NCI-H748 treated with DMSO at 0.1 percent for 48 hours (cell line): ENCODE results near the gene ACSS1.

Source experiments
- DNase-seq: peaks from one replicate; lab custom pipeline; 2025; lab: John Stamatoyannopoulos, UW

Gene ACSS1

GRCh38 chr20:25058847-25059810, 1.2 kb upstream of the ACSS1 start:
- no peak for DNase-seq

DNA sequence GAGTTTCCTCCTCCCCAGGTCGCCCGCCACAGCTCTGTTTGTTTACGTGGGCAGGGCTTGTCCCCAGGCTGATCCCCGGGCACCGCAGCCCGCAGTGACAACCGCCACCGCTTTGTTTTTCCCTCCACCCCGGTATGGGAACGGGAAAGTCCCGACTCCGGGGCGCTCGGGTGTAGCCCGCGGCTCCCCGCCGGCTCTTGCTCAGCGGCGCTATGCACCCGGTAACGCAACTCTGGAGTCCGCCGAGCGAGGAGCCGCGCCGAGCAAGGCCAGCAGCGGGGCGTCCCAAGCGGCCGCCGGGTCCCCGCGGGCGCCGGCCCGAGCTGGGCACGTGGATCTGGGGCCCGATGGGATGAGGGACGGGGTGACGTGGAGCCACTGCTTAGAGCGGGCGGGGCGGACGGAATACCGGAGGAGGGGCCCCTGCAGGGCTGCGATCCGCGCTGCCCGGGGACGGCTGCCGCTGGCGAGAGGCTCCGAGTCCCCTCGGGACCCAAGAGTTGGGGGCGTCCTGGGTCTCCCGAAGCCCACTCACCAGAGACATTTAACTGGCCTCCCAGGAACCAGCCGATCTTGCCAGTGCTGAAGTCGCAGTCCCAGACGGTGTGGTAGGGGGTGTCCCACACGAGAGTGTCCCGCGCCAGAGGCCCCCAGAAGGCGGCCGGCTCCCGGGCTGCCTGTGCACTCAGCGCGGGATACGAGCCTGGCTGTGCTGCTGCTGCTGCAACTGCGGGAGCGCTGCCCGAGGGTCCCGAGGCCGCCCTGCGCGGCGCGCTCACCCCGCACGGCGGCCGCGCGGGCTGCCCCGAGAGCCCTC, 497 bp downstream of the ACSS1 start:
- DNase-seq = no peak

DNA sequence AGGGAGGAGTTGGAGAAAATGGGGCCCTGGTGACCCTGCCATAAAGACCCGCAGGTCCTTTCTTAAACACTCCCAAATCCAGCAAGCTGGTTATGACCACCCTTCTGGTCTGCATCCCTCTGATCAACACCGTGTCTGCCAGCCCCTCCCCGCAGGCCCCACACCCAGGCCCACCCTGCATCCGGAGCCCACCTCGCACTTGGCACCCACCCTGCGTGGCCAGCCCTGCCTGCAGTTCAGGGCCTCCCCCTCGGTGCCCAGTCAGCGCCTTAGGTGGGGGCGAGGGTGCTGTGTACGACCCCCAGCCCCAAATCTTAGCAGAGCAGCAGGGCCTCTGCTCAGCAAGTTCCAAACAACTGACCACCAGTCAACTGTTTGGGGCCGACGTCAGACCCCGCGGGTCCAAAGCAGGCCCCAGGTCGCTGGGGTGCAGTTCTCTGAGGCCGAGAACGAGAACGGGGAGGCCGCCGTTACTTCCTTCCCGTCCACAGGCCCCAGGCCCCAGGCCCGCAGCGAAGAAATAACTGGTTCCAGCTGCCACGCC, 1.2 kb downstream of the ACSS1 start:
- DNase-seq = peak; percentile 16

DNA sequence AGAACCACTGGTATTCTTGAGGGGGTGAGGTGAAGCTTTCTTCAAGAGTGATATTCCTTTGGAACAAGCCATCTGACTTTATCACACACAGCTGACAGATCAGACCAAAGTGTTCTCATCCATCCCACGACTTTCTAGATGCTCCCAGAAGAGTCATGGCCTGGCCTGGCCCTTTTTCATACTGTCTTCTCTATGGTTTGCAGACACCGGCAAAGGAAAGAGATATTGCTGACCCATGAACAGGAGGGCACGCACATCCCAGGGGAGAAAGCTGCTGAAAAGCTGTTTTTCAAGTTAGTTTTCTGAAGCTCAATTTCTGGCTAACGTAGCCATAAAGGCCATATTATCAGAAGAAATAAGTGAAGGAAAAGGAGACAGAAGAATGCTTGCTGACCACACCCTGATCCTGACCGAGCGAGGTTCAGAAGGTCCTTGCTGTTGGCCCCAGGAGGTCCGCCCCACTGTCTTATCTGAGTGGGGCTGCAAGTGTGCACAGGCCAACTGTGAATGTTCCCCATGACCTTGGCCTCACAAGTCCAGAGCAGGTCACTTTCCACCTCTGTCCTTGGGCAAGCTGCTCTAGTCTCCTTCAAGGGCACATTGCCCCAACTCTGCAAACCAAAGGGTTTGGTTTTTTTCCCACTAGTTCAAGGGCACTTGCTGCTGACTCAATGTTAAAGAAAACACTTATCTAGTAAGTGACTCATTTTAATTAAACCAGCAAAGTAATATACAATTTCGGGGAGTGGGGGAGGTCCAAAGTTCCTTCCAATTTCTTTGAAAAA, 2.0 kb downstream of the ACSS1 start:
- DNase-seq = no peak

DNA sequence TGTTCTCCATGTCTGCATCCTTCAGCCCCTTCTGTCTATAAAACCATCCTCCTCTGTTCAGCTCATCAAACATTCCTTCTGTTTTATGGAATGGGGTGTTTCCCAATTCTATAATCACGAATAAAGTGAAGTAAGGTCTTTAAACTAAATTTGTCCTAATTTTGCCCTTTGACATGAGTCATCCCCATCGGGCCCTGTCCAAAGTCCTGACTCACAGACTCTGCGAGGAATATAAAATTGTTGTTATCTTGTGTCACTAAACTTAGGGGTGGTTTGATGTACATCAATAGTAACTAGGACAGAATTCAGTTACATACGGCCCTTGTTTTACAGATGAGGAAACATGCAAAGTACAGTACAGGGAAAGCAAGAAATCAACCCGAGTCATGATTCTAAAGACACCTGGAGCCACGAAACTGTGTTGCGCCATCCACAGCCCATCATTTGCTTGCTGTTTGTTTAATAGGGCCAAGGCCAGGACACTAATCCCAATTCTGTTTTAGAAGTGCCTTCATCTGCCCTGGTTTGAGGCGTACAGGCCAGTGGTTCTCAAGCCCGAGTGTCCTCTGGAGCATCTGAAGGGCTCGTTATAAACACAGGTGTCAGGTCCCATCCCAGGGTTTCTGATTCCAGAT, 2.8 kb downstream of the ACSS1 start:
- no peak for DNase-seq

DNA sequence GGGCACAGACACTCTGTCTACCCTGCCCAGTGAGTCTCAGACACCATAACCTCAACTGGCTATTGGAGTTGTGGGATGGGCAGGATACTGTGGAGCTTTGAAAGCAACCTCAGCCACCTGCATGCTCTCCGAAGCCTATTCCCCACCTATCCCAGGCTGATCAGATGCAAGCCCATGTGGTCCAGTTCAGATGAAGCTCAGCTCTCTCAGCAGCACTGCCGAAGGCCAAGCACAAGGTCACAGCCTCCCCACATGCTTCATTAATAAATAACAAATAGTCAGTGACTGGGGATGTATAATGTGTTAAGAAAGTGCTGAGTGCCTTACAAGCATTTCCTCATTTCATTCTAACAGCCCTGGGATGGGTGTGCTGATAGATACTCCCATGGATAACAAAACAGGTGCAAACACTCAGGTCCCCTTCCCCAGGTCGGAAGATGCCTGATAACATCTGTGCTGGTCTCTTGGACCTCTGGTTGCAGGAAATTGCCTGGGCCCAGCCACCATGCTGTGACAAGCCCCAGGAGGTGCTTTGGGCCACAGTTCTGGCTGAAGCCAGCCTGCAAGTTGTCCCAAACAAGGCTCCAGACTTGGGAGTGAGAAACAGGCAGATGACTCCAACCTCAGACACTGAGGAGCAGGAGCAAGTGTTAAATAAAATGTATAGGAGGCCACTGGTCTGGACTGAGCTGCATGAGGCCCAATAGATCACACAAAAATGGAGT, 3.7 kb downstream of the ACSS1 start:
- no peak for DNase-seq

GRCh38 chr20:25053255-25054031, 4.5 kb downstream of the ACSS1 start:
- DNase-seq = no peak

- no peak for DNase-seq
Observed at GRCh38 chr20:25052255-25053194, 5.4 kb downstream of the ACSS1 start.

- DNase-seq = no peak
Observed at GRCh38 chr20:25051386-25052155, 6.4 kb downstream of the ACSS1 start.

- DNase-seq = no peak
Observed at GRCh38 chr20:25050501-25051350, 7.2 kb downstream of the ACSS1 start.

DNA sequence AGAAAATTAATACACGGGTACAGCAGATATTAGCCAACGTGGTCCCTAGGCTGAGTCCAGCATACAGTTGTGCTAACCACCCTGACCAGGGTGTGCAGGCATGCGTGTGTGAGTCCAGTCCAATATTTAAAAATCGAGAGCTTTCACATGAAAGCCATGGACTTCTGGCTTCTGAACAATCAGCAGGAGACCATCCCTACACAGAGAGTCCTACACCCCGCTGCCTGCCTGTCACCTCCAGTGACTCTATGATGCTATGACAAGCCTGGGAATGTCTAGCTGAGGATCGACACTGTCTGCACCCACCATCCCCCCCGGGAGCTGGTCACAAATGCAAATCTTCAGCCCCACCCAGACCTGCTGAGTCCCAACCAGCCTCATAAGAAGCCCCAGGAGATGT, 7.9 kb downstream of the ACSS1 start:
- DNase-seq = no peak

DNA sequence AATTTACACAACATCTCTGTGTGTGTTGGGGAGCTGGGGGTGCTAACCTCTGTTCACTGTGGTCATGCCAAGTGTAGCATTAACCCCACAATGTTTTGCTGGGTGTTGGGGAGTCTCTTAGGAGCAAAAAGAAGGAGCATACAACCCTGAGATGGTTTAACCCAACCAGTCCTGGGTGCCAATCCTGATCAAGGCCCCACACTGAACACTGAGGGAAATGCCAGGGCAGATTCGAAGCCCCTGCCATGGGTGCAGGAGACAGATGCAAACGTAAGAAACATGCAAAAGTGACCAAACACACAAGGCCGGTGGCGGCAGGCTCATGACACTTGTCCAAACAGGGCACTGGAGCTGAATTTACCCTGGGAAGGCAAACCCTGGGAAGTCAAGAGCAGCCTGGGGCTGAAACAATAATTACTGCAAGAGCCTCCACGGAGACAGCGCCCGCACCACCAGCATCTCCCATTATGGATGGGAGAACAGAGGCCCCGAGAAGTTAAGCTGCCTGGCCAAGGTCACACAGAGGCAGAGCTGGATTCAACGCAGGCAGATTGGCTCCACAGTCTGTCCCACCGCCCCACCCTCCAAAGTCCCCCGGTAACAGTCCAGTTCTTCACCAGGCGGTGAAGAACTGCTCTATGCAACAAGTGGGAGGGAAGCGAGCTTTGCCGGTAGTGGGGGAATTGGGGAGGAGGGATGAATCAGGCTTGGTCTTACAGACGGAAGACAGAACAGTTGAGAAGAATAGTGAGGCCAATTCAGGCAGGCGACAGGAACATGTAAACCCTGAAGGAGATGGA, 8.5 kb downstream of the ACSS1 start:
- DNase-seq = no peak

DNA sequence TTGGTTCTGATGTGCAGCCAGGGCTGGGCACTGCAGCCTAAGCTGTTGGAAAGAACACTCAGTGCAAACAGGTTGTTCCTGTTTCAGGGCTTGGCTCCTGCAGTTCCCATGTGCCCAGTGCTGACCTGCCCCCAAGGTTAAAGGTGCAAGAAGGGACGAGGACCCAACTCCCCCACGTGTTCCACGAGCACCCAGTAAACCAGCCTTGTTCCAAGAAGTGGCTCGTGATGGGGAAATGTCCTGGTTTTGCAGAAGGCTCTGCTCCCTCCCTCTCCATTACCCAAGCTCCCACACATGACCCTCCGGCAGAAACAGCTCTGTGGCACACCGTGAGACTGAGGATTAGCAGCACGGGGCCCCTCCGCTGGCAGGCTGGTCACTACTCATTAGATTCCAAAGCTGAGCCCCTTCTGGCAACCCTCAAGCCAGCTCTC, 9.4 kb downstream of the ACSS1 start:
- DNase-seq = no peak

DNA sequence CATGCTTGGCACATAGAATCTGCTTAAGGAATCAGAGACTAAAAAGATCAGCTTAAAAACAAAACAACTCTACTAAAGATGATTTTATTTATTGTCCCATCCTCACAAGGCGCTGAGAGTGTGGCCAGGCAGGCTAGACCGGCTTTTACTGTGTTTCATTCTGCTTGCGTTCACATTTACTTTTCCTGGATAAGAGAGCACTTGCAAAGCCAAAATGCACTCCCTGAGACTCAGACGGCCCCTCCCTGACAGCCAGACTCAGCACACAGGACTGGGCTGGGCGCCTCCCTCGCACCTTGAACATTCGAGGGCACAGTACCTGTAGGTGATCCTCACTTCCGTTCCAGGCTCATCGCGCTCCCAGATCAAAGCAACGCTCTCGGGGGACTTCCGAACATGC, 10.2 kb downstream of the ACSS1 start:
- DNase-seq = no peak

- no peak for DNase-seq
Observed at GRCh38 chr20:25046736-25047666, 10.9 kb downstream of the ACSS1 start.
